ENCODE measurements around the gene ADD2. TPM values are rescaled to one million over a fixed set of nuclear protein-coding genes. Genes with fewer than 3 reads are reported as not detected.
"Not testable (repeated sequence)": the region's sequence is repeated elsewhere in the genome, so short reads cannot be mapped to it uniquely, and the experiment has no call there.

ADD2 gene, protein sequence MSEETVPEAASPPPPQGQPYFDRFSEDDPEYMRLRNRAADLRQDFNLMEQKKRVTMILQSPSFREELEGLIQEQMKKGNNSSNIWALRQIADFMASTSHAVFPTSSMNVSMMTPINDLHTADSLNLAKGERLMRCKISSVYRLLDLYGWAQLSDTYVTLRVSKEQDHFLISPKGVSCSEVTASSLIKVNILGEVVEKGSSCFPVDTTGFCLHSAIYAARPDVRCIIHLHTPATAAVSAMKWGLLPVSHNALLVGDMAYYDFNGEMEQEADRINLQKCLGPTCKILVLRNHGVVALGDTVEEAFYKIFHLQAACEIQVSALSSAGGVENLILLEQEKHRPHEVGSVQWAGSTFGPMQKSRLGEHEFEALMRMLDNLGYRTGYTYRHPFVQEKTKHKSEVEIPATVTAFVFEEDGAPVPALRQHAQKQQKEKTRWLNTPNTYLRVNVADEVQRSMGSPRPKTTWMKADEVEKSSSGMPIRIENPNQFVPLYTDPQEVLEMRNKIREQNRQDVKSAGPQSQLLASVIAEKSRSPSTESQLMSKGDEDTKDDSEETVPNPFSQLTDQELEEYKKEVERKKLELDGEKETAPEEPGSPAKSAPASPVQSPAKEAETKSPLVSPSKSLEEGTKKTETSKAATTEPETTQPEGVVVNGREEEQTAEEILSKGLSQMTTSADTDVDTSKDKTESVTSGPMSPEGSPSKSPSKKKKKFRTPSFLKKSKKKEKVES
- total RNA-seq: 0.33 TPM

DNA sequence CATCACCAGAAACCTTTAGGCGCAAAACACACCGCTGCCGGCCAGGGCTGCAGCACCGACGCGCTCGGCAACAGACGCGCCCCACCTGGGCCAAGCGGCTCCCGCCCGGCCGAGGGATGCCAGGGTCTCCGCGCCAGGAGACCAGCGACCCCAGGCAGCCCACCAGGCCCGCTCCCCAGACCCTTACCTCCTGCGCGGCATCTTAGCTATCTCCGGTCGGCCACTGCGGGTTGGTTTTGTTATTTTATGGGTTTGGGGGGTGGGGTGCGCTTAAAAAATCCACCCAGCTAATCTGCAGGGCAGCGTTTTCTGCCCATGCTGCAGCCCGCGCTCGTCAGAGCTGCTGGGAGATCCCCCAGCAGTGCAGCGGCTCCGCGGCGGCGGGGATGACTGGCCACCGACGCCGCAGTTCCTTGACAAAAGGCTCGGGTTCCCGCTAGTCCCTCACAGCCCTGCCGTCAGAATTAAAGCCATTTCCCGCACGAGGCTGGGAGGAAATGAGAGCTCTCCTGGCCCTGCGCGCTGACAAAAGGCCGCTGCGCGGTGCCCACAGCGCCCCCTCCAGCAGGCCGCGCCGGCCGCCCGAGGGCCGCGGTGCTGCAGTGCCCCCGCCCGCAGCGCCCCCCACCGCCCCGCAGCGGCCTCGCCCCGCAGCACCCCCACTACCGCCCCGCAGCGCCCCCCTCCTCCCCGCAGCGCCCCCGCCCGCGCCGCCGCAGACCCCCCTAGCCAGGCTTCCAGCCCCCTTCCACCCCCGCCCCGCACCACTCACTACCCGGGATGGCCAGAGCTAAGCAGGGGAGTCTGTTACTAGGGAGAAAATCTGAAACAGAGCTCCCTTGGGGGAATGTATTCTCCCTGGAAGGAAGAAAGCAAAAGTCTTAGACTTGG lies at the start of gene ADD2:
ADD2 (minus strand) TSS at position 502 of the 891 bp plus-strand sequence. CDS start 61,792 bp downstream, outside the sequence.
- ATAC-seq (peak; percentile 48), DNase-seq (ENCODE audit: low spot score) (no peak)

DNA sequence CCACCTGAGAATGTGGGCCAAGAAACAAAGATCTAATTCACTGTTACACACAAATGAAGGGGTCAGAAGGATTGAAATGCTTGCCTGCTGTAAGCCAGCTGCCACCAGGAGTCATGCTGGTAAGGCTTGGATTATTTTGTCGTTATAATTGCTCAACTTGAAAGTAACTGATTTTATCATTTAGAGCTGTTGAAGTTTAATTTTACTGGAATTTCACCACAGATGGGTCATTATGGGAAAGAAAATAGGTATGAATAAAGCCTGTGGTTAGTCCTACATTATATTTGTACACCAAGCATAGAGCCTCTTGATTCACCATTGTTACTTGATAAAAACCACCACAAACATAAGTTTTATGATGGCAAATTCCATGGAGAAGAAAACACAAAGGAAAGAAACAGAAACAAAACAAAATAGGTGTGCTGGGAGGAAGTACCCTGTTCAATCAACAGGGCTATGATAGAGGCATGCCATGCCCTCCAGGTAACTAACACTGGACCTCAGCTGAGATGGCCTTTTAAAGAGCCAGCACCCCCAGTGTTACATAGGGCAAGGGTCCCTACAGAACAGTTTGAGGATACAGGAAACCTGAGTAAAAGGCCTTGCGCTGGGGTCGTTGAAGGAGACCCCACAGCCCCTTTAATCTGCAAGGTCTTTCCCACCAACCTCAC lies 49.4 kb upstream of the ADD2 start:
- DNase-seq (ENCODE audit: low spot score) (no peak), ATAC-seq (no peak)

- ATAC-seq: no peak
- no peak for DNase-seq (ENCODE audit: low spot score)
Observed at GRCh38 chr2:70816726-70817125, 48.7 kb upstream of the ADD2 start.

GRCh38 chr2:70808983-70809958 lies 41.3 kb upstream of the ADD2 start:
- DNase-seq (ENCODE audit: low spot score) (no peak), ATAC-seq (no peak)

DNA sequence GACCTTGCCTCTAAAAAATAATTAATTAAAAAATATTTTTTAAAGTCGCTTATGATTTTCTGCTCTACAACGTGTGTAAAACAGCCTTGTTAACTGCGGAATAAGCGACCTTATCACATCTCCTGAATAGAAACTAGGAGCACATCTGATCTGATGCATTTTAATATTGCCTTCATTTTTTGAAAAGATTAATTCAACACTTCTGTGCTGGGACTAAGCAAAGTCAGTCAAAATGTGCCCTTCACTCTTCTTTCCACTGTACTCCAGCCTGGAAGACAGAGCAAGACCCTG lies 39.8 kb upstream of the ADD2 start:
- DNase-seq (ENCODE audit: low spot score): no peak
- ATAC-seq: no peak

DNA sequence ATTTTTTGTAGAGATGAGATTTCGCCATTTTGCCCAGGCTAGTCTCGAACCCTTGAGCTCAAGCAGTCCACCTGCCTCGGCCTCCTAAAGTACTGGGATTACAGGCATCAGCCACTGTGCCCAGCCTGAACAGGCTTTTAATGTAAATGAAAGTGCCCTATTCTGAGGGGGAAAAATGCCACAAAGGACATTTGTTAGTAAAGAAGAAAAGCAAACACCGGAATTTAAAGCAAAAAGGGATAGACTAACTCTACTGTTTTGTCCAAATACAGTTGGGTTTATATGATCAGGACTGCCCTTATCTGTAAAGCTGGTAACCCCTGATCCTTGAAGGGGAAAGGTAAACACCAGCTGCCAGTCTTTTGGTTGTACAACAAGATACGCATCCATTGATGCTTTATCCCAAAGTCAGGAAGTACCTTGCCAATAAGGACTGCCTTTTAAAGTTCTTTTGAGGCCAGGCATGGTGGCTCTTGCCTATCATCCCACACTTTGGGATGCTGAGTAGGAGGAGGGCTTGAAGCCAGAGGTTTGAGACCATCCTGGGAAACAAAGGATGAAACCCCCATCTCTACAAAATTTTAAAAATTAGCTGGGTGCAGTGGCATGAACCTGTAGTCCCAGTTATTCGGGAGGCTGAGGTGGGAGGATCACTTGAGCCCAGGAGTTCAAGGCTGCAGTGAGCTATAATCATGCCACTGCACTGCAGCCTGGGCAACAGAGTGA lies 39.3 kb upstream of the ADD2 start:
- ATAC-seq: no peak
- no peak for DNase-seq (ENCODE audit: low spot score)

DNA sequence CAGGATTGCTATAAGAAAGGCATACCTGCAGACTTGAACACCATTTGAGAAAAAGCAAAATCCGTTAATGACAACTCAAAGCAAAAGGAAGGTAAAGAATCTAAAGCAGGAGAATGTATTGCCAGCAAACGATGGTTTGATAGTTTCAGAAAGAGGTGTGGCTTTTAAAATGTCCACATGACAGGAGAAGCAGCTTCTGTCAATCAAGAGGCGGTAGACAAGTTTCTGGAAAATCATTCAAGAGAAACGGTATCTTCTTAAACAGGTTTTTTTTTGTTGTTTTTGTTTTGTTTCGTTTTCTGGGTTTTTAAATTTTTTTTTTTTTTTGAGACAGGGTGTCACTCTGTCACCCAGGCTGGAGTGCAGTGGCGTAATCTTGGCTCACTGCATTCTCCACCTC lies 38.6 kb upstream of the ADD2 start:
- no peak for DNase-seq (ENCODE audit: low spot score)
- no peak for ATAC-seq

GRCh38 chr2:70806013-70806412 lies 38.0 kb upstream of the ADD2 start:
- DNase-seq (ENCODE audit: low spot score): no peak
- ATAC-seq: no peak

DNA sequence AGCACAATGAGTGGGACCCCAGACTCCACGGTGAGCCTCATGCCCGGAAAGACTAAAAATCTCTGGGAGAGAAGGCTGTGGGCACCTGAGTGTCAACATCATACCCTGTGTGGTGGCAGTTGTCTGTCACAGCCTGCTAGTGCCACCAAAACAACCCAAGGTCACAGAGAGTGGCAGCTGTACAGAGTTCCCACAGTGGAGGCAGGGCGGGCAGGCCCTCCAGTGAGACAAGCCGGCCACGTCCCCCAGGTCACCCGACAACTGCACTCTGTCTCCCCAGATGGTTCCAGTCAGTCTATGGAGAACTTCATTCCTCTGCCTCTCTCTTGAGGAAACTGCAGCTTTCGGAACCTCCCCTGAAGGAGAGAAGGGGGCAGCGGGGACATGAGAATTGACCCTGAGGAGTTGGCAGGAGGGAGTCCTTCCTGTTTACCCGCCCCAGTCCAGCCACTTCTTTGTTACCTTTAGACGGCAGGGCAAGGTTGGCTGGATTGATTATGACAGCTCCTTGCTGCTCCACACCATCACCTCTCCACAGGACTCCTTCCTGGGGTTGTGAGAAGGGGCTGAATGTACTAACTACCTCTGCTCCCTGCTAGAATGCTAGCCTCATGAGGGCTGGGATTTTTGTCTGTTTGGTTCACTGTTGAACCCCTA lies 33.7 kb upstream of the ADD2 start:
- ATAC-seq: peak; percentile 38
- DNase-seq (ENCODE audit: low spot score): no peak

- ATAC-seq: no peak
- no peak for DNase-seq (ENCODE audit: low spot score)
Observed at GRCh38 chr2:70799706-70800105, 31.7 kb upstream of the ADD2 start.

DNA sequence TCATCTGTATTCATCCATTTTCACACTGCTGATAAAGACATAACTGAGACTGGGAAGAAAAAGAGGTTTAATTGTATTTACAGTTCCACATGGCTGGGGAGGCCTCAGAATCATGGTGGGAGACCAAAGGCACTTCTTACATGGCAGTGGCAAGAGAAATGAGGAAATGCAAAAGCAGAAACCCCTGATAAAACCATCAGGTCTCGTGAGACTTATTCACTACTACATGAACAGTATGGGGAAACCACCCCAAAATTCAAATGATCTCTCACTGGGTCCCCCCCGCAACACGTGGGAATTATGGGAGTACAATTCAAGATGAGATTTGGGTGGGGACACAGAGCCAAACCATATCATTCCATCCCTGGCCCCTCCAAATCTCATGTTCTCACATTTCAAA lies 30.0 kb upstream of the ADD2 start:
- ATAC-seq; DNase-seq (ENCODE audit: low spot score): not testable (repeated sequence)

DNA sequence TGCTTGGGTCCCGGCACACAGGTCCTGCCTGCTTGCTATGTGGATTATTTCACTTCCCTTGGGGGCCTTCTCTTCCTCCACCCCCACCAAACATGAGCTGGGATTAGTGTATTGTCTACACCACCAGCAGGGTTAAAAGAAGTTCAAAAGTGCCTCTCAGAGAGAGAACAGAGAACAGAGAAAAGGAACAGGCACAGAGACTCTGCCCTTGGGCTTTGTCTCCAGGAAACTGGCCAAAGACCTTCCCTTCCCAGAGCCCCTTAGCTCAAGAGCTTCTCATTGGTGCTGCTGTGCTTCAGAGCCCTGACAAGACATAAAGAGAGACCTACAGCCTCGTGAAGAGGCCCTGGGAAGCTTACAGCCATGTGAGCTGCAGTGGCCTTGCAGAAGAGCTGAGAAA lies 29.5 kb upstream of the ADD2 start:
- peak; percentile 51 for ATAC-seq
- no peak for DNase-seq (ENCODE audit: low spot score)

- ATAC-seq (no peak), DNase-seq (ENCODE audit: low spot score) (no peak)
Observed at GRCh38 chr2:70796262-70796661, 28.3 kb upstream of the ADD2 start.

DNA sequence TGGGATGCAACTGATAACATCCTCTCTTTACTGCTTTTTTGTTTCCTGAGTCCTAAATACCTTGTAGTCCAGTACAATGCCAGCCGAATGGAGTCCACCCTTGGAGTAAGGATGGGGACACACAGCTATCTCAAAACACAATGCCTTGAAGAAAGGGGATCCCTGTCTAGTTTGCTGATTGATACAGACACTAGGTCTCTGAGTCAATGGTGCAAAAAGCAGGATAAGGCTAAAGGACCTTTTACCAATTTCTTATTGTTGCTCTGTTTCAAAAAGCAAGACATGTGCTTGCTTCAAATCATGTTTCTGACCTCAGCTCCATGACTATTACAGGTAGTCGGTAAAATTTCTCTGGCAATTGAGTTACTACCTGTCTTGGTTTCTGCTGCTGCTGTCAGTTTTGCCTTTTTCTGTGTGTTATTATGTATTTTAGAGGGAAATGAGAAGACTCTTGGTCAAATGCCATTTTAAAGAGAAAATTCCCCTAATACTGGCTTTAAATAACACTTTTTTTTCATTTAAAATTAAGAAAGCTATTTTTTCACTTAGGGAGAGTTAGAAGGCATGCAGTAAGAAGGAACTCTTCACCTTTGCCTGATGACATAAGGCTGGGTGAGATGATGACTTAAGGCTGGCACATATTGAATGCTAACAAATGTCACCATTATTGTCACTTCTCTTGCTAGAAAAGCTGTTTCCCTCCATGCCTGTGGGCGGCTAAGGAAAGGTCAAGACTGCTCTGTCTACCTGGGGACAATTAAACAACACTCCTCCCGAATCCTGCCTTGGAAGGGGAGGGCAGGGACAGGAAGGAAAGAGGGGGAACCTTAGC lies 27.4 kb upstream of the ADD2 start:
- ATAC-seq (no peak), DNase-seq (ENCODE audit: low spot score) (no peak)

- ATAC-seq: no peak
Observed at GRCh38 chr2:70793450-70793849, 25.4 kb upstream of the ADD2 start.

GRCh38 chr2:70790136-70790828 lies 22.3 kb upstream of the ADD2 start, which contains the start of gene FIGLA:
TSS of gene FIGLA (minus strand) at chr2:70790643. CDS start at chr2:70790638, 5 bp downstream.
- ATAC-seq: peak; percentile 31

More at GRCh38 chr2:70793450-70793849, 25.4 kb upstream of the ADD2 start:
- DNase-seq (ENCODE audit: low spot score): no peak

More at GRCh38 chr2:70790136-70790828, 22.3 kb upstream of the ADD2 start, which contains the start of gene FIGLA:
- no peak for DNase-seq (ENCODE audit: low spot score)
